ENCODE data around the gene PLXNA4. TPM values are rescaled to one million over a fixed set of nuclear protein-coding genes. Genes with fewer than 3 reads are reported as not detected.

The PLXNA4 gene
- total RNA-seq, 1 donor from 2014 or later: 3.3 TPM

DNA sequence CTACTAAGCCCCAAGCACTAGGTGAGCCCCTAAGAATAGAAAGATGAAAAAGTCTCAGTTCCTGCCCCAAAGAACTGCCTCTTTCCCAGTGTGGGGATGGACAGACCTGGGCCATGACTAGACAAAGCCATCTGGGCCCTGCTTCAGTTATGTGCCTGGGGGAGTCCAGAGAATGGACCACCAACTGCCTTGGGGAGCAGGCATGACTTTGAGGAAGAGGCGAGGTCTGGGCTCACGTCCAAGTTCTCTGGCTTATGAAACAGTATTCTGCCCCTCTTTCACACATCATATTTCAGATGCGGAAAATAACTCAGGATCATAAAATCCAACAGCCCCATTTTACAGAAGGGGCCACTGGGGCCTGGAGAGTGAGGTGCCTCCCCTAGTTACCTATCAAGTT lies 80.3 kb downstream of the PLXNA4 start:
- TF ChIP-seq, protein P1, sequence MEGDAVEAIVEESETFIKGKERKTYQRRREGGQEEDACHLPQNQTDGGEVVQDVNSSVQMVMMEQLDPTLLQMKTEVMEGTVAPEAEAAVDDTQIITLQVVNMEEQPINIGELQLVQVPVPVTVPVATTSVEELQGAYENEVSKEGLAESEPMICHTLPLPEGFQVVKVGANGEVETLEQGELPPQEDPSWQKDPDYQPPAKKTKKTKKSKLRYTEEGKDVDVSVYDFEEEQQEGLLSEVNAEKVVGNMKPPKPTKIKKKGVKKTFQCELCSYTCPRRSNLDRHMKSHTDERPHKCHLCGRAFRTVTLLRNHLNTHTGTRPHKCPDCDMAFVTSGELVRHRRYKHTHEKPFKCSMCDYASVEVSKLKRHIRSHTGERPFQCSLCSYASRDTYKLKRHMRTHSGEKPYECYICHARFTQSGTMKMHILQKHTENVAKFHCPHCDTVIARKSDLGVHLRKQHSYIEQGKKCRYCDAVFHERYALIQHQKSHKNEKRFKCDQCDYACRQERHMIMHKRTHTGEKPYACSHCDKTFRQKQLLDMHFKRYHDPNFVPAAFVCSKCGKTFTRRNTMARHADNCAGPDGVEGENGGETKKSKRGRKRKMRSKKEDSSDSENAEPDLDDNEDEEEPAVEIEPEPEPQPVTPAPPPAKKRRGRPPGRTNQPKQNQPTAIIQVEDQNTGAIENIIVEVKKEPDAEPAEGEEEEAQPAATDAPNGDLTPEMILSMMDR (IDR thresholded peaks at IDR 0.05; ENCODE audit: insufficient read depth, low read depth, low read length): no peak
- no peak for TF ChIP-seq EZH2 (IDR thresholded peaks at IDR 0.05; ENCODE audit: insufficient read depth, low read length)
- Histone ChIP-seq H4K20me1 (ENCODE audit: insufficient read depth, low read length) (no peaks in the 10 kb centered on the region), H3K4me2 (ENCODE audit: low read length) (no peak overlapping the region), H3K27me3 (ENCODE audit: insufficient read depth, low read length) (no peaks in the 10 kb centered on the region), H3K9me3 (ENCODE audit: insufficient read depth, low read depth, low read length) (no peaks in the 10 kb centered on the region), H3K9ac (ENCODE audit: low read length) (no peak overlapping the region), H3K36me3 (ENCODE audit: insufficient read depth, low read length) (no peaks in the 10 kb centered on the region), H3K4me3 (ENCODE audit: insufficient read depth, low read depth, low read length) (no peak overlapping the region), H3K4me1 (ENCODE audit: insufficient read depth, low read length) (no peaks in the 10 kb centered on the region), H3K79me2 (ENCODE audit: insufficient read depth, low read length) (no peaks in the 10 kb centered on the region), H2AFZ (ENCODE audit: low read depth, low read length) (no peak overlapping the region), H3K27ac (ENCODE audit: low read depth, low read length) (no peak overlapping the region)
- H3K4me3 Mint-ChIP-seq (ENCODE audit: unreplicated experiment): no peak overlapping the region
- H3K36me3 Mint-ChIP-seq (ENCODE audit: low read depth, unreplicated experiment): no peaks in the 10 kb centered on the region
- no peak for FAIRE-seq
- no peaks in the 10 kb centered on the region for H3K4me1 Mint-ChIP-seq (ENCODE audit: low read depth, unreplicated experiment)
- H3K27ac Mint-ChIP-seq (ENCODE audit: unreplicated experiment): no peak overlapping the region
- no peak for DNase-seq (ENCODE audit: low read depth)
- H3K9me3 Mint-ChIP-seq (ENCODE audit: unreplicated experiment): no peaks in the 10 kb centered on the region
- H3K27me3 Mint-ChIP-seq (ENCODE audit: low read depth, unreplicated experiment): peaks cover 47% of the 10 kb centered on the region

DNA sequence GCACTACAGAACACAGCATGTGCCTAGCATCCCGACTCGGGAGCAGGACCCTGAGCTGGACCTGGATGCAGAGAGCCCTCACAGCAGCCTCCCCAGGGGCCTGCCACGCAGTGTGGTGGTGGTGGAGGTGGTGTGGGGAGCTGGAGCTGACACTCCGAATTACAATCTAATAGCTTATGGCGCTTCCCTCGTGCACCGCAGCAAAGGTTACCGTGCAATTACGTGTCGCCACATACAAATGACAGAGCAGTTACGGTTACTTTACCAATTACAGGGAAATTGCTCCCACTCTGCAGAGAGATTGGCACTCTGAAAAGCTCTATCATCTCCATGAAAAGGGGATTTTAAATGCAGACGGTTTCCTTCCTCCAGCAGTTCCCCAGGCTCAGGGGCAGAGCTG lies 81.8 kb downstream of the PLXNA4 start:
- FAIRE-seq (no peak), DNase-seq (ENCODE audit: low read depth) (no peak)
- no peak overlapping the region for H3K27ac Mint-ChIP-seq (ENCODE audit: unreplicated experiment)
- Histone ChIP-seq H3K4me1 (ENCODE audit: insufficient read depth, low read length) (no peaks in the 10 kb centered on the region), H3K36me3 (ENCODE audit: insufficient read depth, low read length) (no peaks in the 10 kb centered on the region), H3K4me3 (ENCODE audit: insufficient read depth, low read depth, low read length) (no peak overlapping the region), H3K4me2 (ENCODE audit: low read length) (no peak overlapping the region), H4K20me1 (ENCODE audit: insufficient read depth, low read length) (no peaks in the 10 kb centered on the region), H2AFZ (ENCODE audit: low read depth, low read length) (no peak overlapping the region), H3K9me3 (ENCODE audit: insufficient read depth, low read depth, low read length) (no peaks in the 10 kb centered on the region), H3K79me2 (ENCODE audit: insufficient read depth, low read length) (no peaks in the 10 kb centered on the region), H3K27me3 (ENCODE audit: insufficient read depth, low read length) (no peaks in the 10 kb centered on the region), H3K9ac (ENCODE audit: low read length) (no peak overlapping the region), H3K27ac (ENCODE audit: low read depth, low read length) (no peak overlapping the region)
- H3K4me1 Mint-ChIP-seq (ENCODE audit: low read depth, unreplicated experiment): no peaks in the 10 kb centered on the region
- no peak for TF ChIP-seq EZH2 (IDR thresholded peaks at IDR 0.05; ENCODE audit: insufficient read depth, low read length)
- TF ChIP-seq, protein P1 (IDR thresholded peaks at IDR 0.05; ENCODE audit: insufficient read depth, low read depth, low read length): no peak
- H3K36me3 Mint-ChIP-seq (ENCODE audit: low read depth, unreplicated experiment): no peaks in the 10 kb centered on the region
- H3K4me3 Mint-ChIP-seq (ENCODE audit: unreplicated experiment): no peak overlapping the region
- peaks cover 45% of the 10 kb centered on the region for H3K27me3 Mint-ChIP-seq (ENCODE audit: low read depth, unreplicated experiment)
- H3K9me3 Mint-ChIP-seq (ENCODE audit: unreplicated experiment): no peaks in the 10 kb centered on the region

DNA sequence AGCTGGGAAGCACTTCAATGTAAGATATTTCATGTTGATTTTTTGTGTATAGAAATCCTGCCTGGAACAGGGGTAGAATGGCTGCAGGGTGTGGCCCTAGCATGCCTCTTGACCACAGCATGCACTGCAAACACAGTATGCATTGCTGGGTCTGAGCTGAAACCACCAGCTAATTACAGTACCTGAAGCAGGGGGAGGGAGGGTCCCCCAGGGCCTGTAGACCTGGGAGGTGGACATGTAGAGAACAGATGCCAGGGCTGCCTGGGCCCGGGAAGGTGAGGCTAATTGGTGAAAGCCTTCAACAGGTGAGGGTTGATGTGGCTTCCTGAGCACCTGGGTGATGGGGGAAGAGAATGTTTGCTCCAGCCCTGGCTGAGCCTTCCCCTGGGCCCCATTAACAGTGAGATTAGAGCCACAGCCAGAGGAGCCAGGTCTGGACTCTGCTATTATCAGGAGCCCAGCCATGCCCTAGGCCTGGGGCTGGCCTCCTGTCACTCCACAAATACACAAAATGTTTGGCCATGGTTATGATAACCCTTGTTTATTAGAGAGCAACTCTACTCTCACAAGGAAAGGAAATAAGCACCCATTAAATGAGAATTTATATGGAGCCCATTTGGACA lies 83.3 kb downstream of the PLXNA4 start:
- Mint-ChIP-seq H3K4me3 (ENCODE audit: unreplicated experiment) (no peak overlapping the region), H3K27ac (ENCODE audit: unreplicated experiment) (no peak overlapping the region), H3K36me3 (ENCODE audit: low read depth, unreplicated experiment) (no peaks in the 10 kb centered on the region), H3K9me3 (ENCODE audit: unreplicated experiment) (peaks cover 10% of the 10 kb centered on the region), H3K27me3 (ENCODE audit: low read depth, unreplicated experiment) (peaks cover 39% of the 10 kb centered on the region), H3K4me1 (ENCODE audit: low read depth, unreplicated experiment) (no peaks in the 10 kb centered on the region)
- Histone ChIP-seq H3K36me3 (ENCODE audit: insufficient read depth, low read length) (no peaks in the 10 kb centered on the region), H2AFZ (ENCODE audit: low read depth, low read length) (no peak overlapping the region), H3K9ac (ENCODE audit: low read length) (no peak overlapping the region), H3K4me3 (ENCODE audit: insufficient read depth, low read depth, low read length) (no peak overlapping the region), H3K27ac (ENCODE audit: low read depth, low read length) (no peak overlapping the region), H3K79me2 (ENCODE audit: insufficient read depth, low read length) (no peaks in the 10 kb centered on the region), H3K9me3 (ENCODE audit: insufficient read depth, low read depth, low read length) (no peaks in the 10 kb centered on the region), H3K4me2 (ENCODE audit: low read length) (no peak overlapping the region), H3K4me1 (ENCODE audit: insufficient read depth, low read length) (no peaks in the 10 kb centered on the region), H4K20me1 (ENCODE audit: insufficient read depth, low read length) (no peaks in the 10 kb centered on the region), H3K27me3 (ENCODE audit: insufficient read depth, low read length) (no peaks in the 10 kb centered on the region)
- no peak for DNase-seq (ENCODE audit: low read depth)
- FAIRE-seq: no peak
- TF ChIP-seq EZH2 (IDR thresholded peaks at IDR 0.05; ENCODE audit: insufficient read depth, low read length): no peak
- TF ChIP-seq, protein P1 (IDR thresholded peaks at IDR 0.05; ENCODE audit: insufficient read depth, low read depth, low read length): no peak

Measured in astrocyte (in vitro differentiated cells and primary cell).